Epithelial cell of esophagus (primary cell): Measurements from ENCODE around the gene CLCN4.

Experiments
- DNase-seq: peaks from one replicate; pipeline ENCODE4 v3.0.0; 2010; ENCODE audit warnings: low read depth
- H3K4me3 ChIP-seq: 2 replicates; pipeline ENCODE4 v1.5.1; 2011; ENCODE audit warnings: mild to moderate bottlenecking, low read length, control low read depth
- TF ChIP-seq, protein P1 (sequence below): IDR thresholded peaks from 2 replicates; pipeline ENCODE4 v1.5.1; 2011; ENCODE audit warnings: low read depth, mild to moderate bottlenecking, low read length, control low read depth, inconsistent platforms; ENCODE audit not compliant: insufficient read depth; ENCODE audit errors: missing control alignments

The CLCN4 gene

DNA sequence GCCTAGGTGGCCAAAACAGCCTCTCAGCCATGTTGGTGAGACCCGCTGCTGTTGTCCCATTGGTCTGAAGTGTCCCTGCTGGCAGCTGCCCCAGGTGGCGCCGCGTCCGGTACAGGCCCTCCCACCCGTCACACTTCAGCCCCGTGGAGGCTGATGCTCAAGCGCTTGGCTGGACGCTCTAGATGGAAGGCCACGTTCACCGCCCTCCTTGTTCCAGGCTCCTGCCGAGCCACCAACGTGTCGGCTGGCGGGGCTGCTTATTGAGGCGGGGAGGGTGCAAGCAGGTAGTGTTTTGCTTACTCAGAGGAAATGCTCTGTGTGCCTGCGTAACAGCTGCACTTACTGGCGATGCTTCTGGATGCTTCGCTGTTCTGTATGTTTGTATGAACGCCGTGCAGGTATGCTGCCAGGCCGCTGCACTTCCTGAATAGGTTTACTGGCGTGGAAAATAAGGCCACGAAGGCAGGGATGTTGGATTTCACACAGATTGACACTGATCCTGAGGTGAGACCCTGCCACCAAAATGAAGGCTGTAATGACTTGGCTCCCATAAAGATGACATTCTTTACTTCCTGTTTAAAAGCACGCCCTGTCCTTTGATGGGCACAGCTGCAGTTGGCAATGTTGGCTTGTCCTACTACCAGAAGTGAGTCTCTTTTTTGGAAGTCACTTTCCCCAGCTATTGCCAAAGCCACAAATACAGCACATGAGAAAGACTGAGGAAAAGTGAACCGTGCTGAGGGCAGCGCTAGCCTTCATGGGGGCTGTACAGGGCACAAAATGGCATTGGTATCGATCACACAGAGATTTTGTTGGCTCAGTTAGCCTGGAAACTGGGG is 21.0 kb upstream of the CLCN4 start:
- DNase-seq: no peak
- TF ChIP-seq, protein P1, sequence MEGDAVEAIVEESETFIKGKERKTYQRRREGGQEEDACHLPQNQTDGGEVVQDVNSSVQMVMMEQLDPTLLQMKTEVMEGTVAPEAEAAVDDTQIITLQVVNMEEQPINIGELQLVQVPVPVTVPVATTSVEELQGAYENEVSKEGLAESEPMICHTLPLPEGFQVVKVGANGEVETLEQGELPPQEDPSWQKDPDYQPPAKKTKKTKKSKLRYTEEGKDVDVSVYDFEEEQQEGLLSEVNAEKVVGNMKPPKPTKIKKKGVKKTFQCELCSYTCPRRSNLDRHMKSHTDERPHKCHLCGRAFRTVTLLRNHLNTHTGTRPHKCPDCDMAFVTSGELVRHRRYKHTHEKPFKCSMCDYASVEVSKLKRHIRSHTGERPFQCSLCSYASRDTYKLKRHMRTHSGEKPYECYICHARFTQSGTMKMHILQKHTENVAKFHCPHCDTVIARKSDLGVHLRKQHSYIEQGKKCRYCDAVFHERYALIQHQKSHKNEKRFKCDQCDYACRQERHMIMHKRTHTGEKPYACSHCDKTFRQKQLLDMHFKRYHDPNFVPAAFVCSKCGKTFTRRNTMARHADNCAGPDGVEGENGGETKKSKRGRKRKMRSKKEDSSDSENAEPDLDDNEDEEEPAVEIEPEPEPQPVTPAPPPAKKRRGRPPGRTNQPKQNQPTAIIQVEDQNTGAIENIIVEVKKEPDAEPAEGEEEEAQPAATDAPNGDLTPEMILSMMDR: no peak
- no peak overlapping the region for H3K4me3 ChIP-seq

DNA sequence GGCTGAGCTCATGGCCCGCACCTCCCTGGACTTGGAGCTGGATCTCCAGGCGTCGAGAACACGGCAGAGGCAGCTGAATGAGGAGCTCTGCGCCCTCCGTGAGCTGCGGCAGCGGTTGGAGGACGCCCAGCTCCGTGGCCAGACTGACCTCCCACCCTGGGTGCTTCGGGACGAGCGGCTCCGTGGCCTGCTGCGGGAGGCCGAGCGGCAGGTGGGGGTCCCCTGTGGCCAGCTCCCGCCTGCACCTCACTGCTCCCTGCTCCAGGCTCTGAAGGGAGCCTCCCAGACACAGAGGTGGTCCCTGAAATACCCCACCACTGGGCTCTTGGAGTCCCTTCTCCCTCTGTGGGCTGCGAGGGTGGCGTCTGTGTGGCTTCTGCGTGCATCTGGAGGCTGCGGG is 18.0 kb upstream of the CLCN4 start:
- no peak for DNase-seq
- TF ChIP-seq, protein P1: no peak
- H3K4me3 ChIP-seq: no peak overlapping the region

DNA sequence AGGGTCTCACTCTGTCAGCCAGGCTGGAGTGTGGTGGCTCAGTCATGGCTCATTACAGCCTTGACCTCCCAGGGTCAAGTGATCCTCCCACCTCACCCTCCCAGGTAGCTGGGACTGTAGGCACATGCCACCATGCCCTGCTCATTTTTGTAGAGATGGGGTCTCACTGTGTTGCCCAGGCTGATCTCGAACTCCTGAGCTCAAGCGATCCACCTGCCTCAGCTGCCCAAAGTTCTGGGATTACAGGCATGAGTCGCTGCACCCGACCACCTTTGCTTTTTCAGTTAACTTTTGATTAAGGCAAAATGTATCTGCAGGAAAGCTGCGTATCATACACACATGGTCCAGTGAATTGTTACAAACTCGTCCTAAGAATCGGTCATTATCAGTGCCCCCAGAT is 16.5 kb upstream of the CLCN4 start:
- H3K4me3 ChIP-seq: no peak overlapping the region
- TF ChIP-seq, protein P1: no peak
- no peak for DNase-seq

DNA sequence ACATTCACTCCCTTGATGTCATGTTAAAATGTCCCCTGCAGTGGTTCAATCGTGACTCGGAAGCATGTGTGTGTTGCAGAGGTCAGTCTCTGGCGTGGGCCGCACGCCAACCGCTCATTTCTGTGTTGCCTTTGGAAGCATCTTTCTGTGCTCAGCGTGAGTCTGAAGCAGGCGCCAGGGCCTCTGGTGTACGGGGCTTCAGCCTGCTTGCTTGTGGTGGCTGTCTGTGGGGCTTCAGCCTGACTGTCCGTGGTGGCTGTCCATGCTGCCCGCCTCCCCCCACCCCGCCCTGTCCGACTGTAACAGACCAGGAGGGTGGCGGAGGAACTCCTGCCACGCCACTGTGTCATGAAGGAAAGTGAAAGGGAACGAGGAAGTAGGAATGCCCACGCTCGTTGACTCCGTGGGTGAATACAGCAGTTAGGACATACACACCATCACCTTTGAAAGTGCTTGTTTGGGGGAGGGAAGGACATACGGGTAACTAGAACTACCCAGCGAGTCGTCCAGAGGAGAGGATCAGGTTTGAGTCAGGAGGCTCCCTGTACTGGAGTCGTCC is 14.7 kb upstream of the CLCN4 start:
- no peak for DNase-seq
- TF ChIP-seq, protein P1: no peak
- no peak overlapping the region for H3K4me3 ChIP-seq

DNA sequence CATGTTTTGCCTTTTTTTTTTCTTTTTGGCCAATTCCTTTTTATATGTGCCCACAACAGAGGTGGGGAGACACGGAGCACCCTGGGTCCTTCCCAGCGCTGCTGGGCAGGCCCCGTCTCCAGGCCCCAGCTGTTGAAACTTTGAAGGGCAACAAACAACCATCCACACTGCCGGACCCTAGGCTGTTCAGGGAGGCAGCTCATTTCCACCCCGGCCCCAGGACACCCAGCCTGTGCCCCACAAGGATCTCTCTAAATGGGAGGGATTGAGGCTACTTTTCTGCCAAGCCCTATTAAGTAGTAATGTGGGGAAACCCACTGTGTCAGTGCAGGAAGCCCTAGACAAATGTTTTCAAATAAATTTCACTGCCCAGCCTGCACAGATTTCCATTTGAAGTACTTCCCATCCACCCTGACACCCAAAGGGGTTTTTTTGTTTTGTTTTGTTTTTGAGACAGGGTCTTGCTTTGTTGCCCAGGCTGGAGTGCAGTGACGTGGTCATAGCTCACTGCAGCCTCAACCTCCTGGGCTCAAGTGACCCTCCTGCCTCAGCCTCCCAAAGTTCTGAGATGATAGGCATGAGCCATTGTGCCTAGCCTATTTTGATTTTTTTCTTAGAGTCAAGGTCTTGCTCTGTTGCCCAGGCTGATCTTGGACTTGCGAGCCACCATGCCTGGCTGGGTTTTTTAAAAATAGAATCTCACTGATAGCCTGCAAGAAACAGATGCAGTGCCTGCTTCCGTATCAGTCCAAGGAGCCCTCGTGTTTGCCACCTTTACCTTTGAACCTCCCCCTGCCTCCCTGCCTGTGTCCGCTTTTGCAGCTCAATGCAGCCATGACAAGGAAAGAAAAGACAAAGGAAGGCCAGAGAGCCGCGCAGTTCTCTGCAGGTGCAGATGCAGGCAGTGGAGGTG is 13.4 kb upstream of the CLCN4 start:
- DNase-seq: no peak
- TF ChIP-seq, protein P1: no peak
- no peak overlapping the region for H3K4me3 ChIP-seq

DNA sequence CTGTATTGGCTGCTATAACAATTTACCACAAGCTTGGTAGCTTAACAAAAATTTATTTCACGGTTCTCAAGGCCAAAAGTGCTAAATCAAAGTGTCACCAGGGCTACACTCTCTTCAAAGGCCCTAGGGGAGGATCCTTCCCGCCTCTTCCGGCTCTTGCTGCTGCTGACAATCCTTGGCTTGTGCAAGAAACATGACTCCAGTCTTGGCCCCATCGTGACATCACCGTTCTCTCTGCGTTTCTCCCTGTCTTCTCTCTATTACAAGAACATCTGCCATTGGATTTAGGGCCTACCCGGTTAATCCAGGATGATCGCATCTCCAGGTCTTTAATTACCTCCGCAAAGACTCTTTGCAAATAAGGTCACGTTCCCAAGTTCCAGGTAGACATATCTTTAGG is 10.4 kb upstream of the CLCN4 start:
- no peak for DNase-seq
- TF ChIP-seq, protein P1: no peak

More for the DNA sequence above, 10.4 kb upstream of the CLCN4 start:
- no peak overlapping the region for H3K4me3 ChIP-seq
